H1 (cell line): ENCODE data around the gene SNRPB. TPM values are rescaled to one million over a fixed set of nuclear protein-coding genes. Genes with fewer than 3 reads are reported as not detected.

Source experiments
- CTCF ChIA-PET: fragments of 300-600 bp; sonication (Branson Sonifier 250); formaldehyde crosslinking; loops from one replicate; lab custom pipeline; 2021; ENCODE audit not compliant: partially characterized antibody; lab: Charles Lee
- POLR2A ChIA-PET: fragments of 300-600 bp; sonication (Branson Sonifier 250); formaldehyde crosslinking; loops from one replicate; lab custom pipeline; 2021; ENCODE audit warnings: inconsistent platforms; ENCODE audit not compliant: partially characterized antibody; lab: Charles Lee
- DNase-seq, 2 experiments: peaks; one replicate each; pipeline versions ENCODE4 v3.0.0 to v3.0.0-alpha.2; 2010 to 2022; ENCODE audit warnings: low spot score in 2 of 2, low read depth in 1 of 2, mixed read lengths in 1 of 2
- FAIRE-seq: peaks from 2 replicates; lab custom pipeline; 2011; peaks lifted over from hg19 to GRCh38; lab: Jason Lieb, UNC
- H2AFZ ChIP-seq: 2 replicates; pipeline ENCODE4 v1.8.1; 2012; ENCODE audit warnings: low read length, inconsistent platforms
- H2AK5ac ChIP-seq: 2 replicates; pipeline ENCODE4 v1.6.1; 2013; ENCODE audit warnings: low read depth, low read length
- H2BK120ac ChIP-seq: replicated peaks from 2 replicates; pipeline ENCODE3; 2013; ENCODE audit warnings: low read depth, low read length, inconsistent platforms
- H2BK12ac ChIP-seq: 2 replicates; pipeline ENCODE4 v1.6.1; 2013; ENCODE audit warnings: low read depth, low read length
- H2BK15ac ChIP-seq: 2 replicates; pipeline ENCODE4 v1.6.1; 2013; ENCODE audit warnings: low read length
- H2BK20ac ChIP-seq: 2 replicates; pipeline ENCODE4 v1.6.1; 2013; ENCODE audit warnings: low read length
- H2BK5ac ChIP-seq: 2 replicates; pipeline ENCODE4 v1.6.1; 2013; ENCODE audit warnings: low read depth, low read length
- H3K14ac ChIP-seq: 2 replicates; pipeline ENCODE4 v1.6.1; 2013; ENCODE audit warnings: inconsistent platforms; ENCODE audit not compliant: insufficient read length
- H3K18ac ChIP-seq: 2 replicates; pipeline ENCODE4 v1.6.1; 2013; ENCODE audit warnings: low read length; ENCODE audit errors: extremely low read depth
- H3K23ac ChIP-seq: 2 replicates; pipeline ENCODE4 v1.6.1; 2013; ENCODE audit warnings: inconsistent platforms; ENCODE audit not compliant: insufficient read length
- H3K23me2 ChIP-seq: 2 replicates; pipeline ENCODE4 v1.6.1; 2013; ENCODE audit warnings: low read depth, low read length
- H3K27ac ChIP-seq: 2 replicates; pipeline ENCODE4 v1.6.1; 2011; ENCODE audit warnings: low read depth, low read length, inconsistent platforms
- H3K27me3 ChIP-seq, 4 experiments: replicated peaks in 1 of 4; 1 replicate in 1 of 4; 2 replicates in 3 of 4; pipeline versions ENCODE4 v1.6.1 to v1.8.1; 2011 to 2013; ENCODE audit warnings: low read length in 3 of 4, mild to moderate bottlenecking in 3 of 4, inconsistent platforms in 2 of 4, mixed read lengths in 2 of 4, moderate library complexity in 1 of 4; ENCODE audit not compliant: control insufficient read depth in 3 of 4, insufficient read depth in 3 of 4; ENCODE audit errors: extremely low read depth in 1 of 4
- H3K36me3 ChIP-seq, 4 experiments: 2 replicates each; pipeline versions ENCODE4 v1.6.1 to v1.8.1; 2011 to 2013; ENCODE audit warnings: mild to moderate bottlenecking in 4 of 4, low read length in 3 of 4, moderate library complexity in 2 of 4, control low read depth in 1 of 4, inconsistent platforms in 1 of 4; ENCODE audit not compliant: insufficient read depth in 4 of 4, control insufficient read depth in 2 of 4
- H3K4ac ChIP-seq: replicated peaks from 2 replicates; pipeline ENCODE3; 2013; ENCODE audit warnings: low read length, low read depth, mixed read lengths, inconsistent platforms; ENCODE audit not compliant: insufficient read length
- H3K4me1 ChIP-seq, 4 experiments: replicated peaks in 1 of 4; 1 replicate in 1 of 4; 2 replicates in 3 of 4; pipeline versions ENCODE4 v1.6.1 to v1.8.1; 2011 to 2013; ENCODE audit warnings: low read length in 3 of 4, inconsistent platforms in 2 of 4, mixed read lengths in 1 of 4; ENCODE audit not compliant: insufficient read depth in 4 of 4, control insufficient read depth in 3 of 4
- H3K4me2 ChIP-seq, 2 experiments: 2 replicates each; pipeline versions ENCODE4 v1.6.1 to v1.8.1; 2011 to 2013; ENCODE audit warnings: low read depth in 2 of 2, low read length in 2 of 2, control low read depth in 1 of 2, inconsistent platforms in 1 of 2, mild to moderate bottlenecking in 1 of 2; ENCODE audit not compliant: insufficient read depth in 1 of 2
- H3K4me3 ChIP-seq, 4 experiments: fragments of 200-600, 300-600 bp in 1 of 4; sonication (generic), shearing (Covaris generic), sonication (Bioruptor Twin) in 1 of 4; 2 replicates each; pipeline versions ENCODE4 v1.5.1 to v1.8.1; 2011 to 2016; ENCODE audit warnings: low read length in 4 of 4, low read depth in 3 of 4, control low read depth in 2 of 4, inconsistent platforms in 2 of 4, mild to moderate bottlenecking in 2 of 4, mixed read lengths in 1 of 4, moderate library complexity in 1 of 4; ENCODE audit not compliant: insufficient read depth in 2 of 4; ENCODE audit errors: extremely low read depth in 1 of 4
- H3K56ac ChIP-seq: replicated peaks from 2 replicates; pipeline ENCODE3; 2013; ENCODE audit warnings: low read depth, mild to moderate bottlenecking, mixed read lengths, low read length, inconsistent platforms; ENCODE audit not compliant: insufficient read length
- H3K79me1 ChIP-seq: 2 replicates; pipeline ENCODE4 v1.6.1; 2013; ENCODE audit warnings: low read depth, low read length, control low read depth
- H3K79me2 ChIP-seq, 2 experiments: 2 replicates each; pipeline versions ENCODE4 v1.6.1 to v1.8.1; 2012 to 2013; ENCODE audit warnings: low read length in 2 of 2, mild to moderate bottlenecking in 2 of 2, inconsistent platforms in 1 of 2; ENCODE audit not compliant: insufficient read depth in 2 of 2, control insufficient read depth in 1 of 2
- H3K9ac ChIP-seq, 4 experiments: replicated peaks in 1 of 4; 1 replicate in 1 of 4; 2 replicates in 3 of 4; pipeline versions ENCODE4 v1.6.1 to v1.8.1; 2011 to 2013; ENCODE audit warnings: low read depth in 3 of 4, low read length in 3 of 4, control low read depth in 2 of 4, mild to moderate bottlenecking in 2 of 4, moderate library complexity in 2 of 4, inconsistent platforms in 1 of 4; ENCODE audit errors: extremely low read depth in 1 of 4
- H3K9me3 ChIP-seq, 2 experiments: 2 replicates each; pipeline versions ENCODE4 v1.6.1 to v1.8.1; 2012 to 2013; ENCODE audit warnings: mild to moderate bottlenecking in 2 of 2, moderate library complexity in 2 of 2, control low read depth in 1 of 2, inconsistent platforms in 1 of 2, low read depth in 1 of 2, low read length in 1 of 2, mixed read lengths in 1 of 2; ENCODE audit not compliant: insufficient read depth in 2 of 2
- H4K20me1 ChIP-seq, 2 experiments: replicated peaks in 1 of 2; 2 replicates each; pipeline versions ENCODE3 to v1.8.1; 2011 to 2013; ENCODE audit warnings: inconsistent platforms in 2 of 2, low read length in 2 of 2, mild to moderate bottlenecking in 1 of 2; ENCODE audit not compliant: insufficient read depth in 2 of 2, control insufficient read depth in 1 of 2
- H4K5ac ChIP-seq: 2 replicates; pipeline ENCODE4 v1.6.1; 2013; ENCODE audit warnings: low read length, low read depth, mixed read lengths, inconsistent platforms; ENCODE audit not compliant: insufficient read length
- H4K8ac ChIP-seq: 2 replicates; pipeline ENCODE4 v1.8.0; 2013; ENCODE audit warnings: mild to moderate bottlenecking, moderate library complexity, low read length, inconsistent platforms; ENCODE audit not compliant: insufficient read depth; ENCODE audit errors: extremely low read depth
- H4K91ac ChIP-seq: replicated peaks from 2 replicates; pipeline ENCODE3; 2013; ENCODE audit warnings: low read length, mixed read lengths, inconsistent platforms; ENCODE audit not compliant: insufficient read length
- BCL11A ChIP-seq, 2 experiments: IDR thresholded peaks; one replicate each; pipeline ENCODE4 v1.6.1; 2011; ENCODE audit warnings: low read depth in 2 of 2, low read length in 2 of 2, mild to moderate bottlenecking in 2 of 2
- CHD1 ChIP-seq: IDR thresholded peaks from 2 replicates; pipeline ENCODE4 v1.6.1; 2012; ENCODE audit warnings: low read depth, low read length, improper control_type of control experiment
- CHD2 ChIP-seq: IDR thresholded peaks from 2 replicates; pipeline ENCODE4 v1.6.1; 2012; ENCODE audit warnings: low read length, improper control_type of control experiment
- FOSL1 ChIP-seq: IDR thresholded peaks from 2 replicates; pipeline ENCODE4 v1.6.1; 2011; ENCODE audit warnings: mild to moderate bottlenecking, low read depth, low read length, moderate library complexity; ENCODE audit not compliant: insufficient read depth
- KDM1A ChIP-seq: fragments of 200-600, 300-600 bp; sonication (generic); IDR thresholded peaks from 2 replicates; pipeline ENCODE4 v1.7.1; 2016; ENCODE audit warnings: mild to moderate bottlenecking, low read length, borderline replicate concordance
- MAX ChIP-seq: IDR thresholded peaks from 2 replicates; pipeline ENCODE4 v1.6.1; 2012; ENCODE audit warnings: inconsistent platforms
- SAP30 ChIP-seq: fragments of 300-600 bp; sonication (generic); IDR thresholded peaks from 2 replicates; pipeline ENCODE4 v1.7.1; 2012; ENCODE audit warnings: low read length, moderate library complexity, mild to moderate bottlenecking, inconsistent platforms; ENCODE audit not compliant: insufficient read depth, insufficient replicate concordance
- SUZ12 ChIP-seq: fragments of 200-600 bp; sonication (generic); IDR thresholded peaks from 2 replicates; pipeline ENCODE4 v1.6.1; 2012; ENCODE audit warnings: mild to moderate bottlenecking, inconsistent platforms, low read length, moderate library complexity, mixed read lengths
- TAF1 ChIP-seq: IDR thresholded peaks from 2 replicates; pipeline ENCODE4 v1.6.1; 2011; ENCODE audit warnings: mild to moderate bottlenecking, low read depth, low read length
- USF2 ChIP-seq: IDR thresholded peaks from 2 replicates; pipeline ENCODE4 v1.6.1; 2011; ENCODE audit warnings: low read length, improper control_type of control experiment
- WGBS, 2 experiments: shearing (Covaris generic) in 1 of 2; methylation state at CpG; one replicate each; pipeline versions ENCODE4 v1.1.6 to v1.1.7; 2013 to 2015; ENCODE audit warnings: low lambda C conversion rate in 2 of 2, mixed read lengths in 2 of 2, inconsistent platforms in 1 of 2, low coverage in 1 of 2, missing lambda C conversion rate in 1 of 2; ENCODE audit not compliant: insufficient replicate concordance in 2 of 2, insufficient coverage in 1 of 2, insufficient read length in 1 of 2; ENCODE audit errors: extremely low coverage in 1 of 2, missing lambda C conversion rate in 1 of 2; 5-methylcytosine and 5-hydroxymethylcytosine counted together
- polyA plus RNA-seq, 7 experiments: library from polyadenylated mRNA; depleted of rRNA in 3 of 7; stranded (reverse) in 5 of 7; unstranded in 2 of 7; fragments of >200 nt in 5 of 7; fragments of 200-250 nt in 2 of 7; gene quantifications; 1 replicate in 5 of 7; 2 replicates in 1 of 7; 4 replicates in 1 of 7; pipeline versions ENCODE4 v1.2.1 to v1.2.3, GENCODE V29; 2011 to 2013; ENCODE audit warnings: missing spikeins in 2 of 7, mixed read lengths in 2 of 7
- total RNA-seq: library from RNA; stranded (reverse); fragmentation: NEBNext Ultra II Directional; extraction: Animal tissue kit (Norgen Biotek cat#: 25700); gene quantifications from 2 replicates; pipeline ENCODE4 v1.2.1, GENCODE V29; 2021

SNRPB gene
- total and polyA plus RNA-seq, 2 of the 8 experiments (the other 6 are each of a cell fraction or from before 2014, with no cell fraction given) = 507 to 589 TPM

GRCh38 chr20:2430538-2430937, 40.1 kb downstream of the SNRPB start:
- Histone ChIP-seq H2BK120ac (no peak overlapping the region), H3K23me2 (no peaks in the 10 kb centered on the region), H3K9me3 (no peaks in the 10 kb centered on the region), H2BK15ac (no peak overlapping the region; the same call in 1 of the 2 replicates), H3K4me3 (no peak overlapping the region), H2BK5ac (no peak overlapping the region), H2AFZ (no peak overlapping the region), H4K91ac (no peak overlapping the region), H3K4ac (no peak overlapping the region), H2BK20ac (no peak overlapping the region), H3K23ac (no peak overlapping the region), H3K4me2 (no peak overlapping the region), H4K8ac (peak overlapping the region; percentile 85; the same call in 1 of the 2 replicates), H3K79me2 (no peaks in the 10 kb centered on the region), H3K14ac (no peak overlapping the region), H2BK12ac (no peak overlapping the region), H3K18ac (no peak overlapping the region), H3K56ac (no peak overlapping the region), H3K4me1 (no peaks in the 10 kb centered on the region), H3K27me3 (no peaks in the 10 kb centered on the region), H2AK5ac (no peak overlapping the region), H4K20me1 (peaks cover 0 to 1% of the 10 kb centered on the region in 2 experiments), H3K36me3 (no peaks in the 10 kb centered on the region), H3K27ac (no peak overlapping the region), H3K79me1 (no peaks in the 10 kb centered on the region), H4K5ac (no peak overlapping the region), H3K9ac (no peak overlapping the region)
- CTCF ChIA-PET = interaction anchor here (0.8 to 1.9 kb wide), 5 partner anchors 10 to 82 kb away, joined by 4 to 8 read pairs (median 6); no protein-coding TSS in a partner anchor
- no peak for FAIRE-seq
- 87% methylated on average over 4 of the region's 4 CpGs; no CpG with 5 or more reads in 1 of the 2 experiments for WGBS, 2 experiments
- no peak for DNase-seq
- POLR2A ChIA-PET = no interaction called here
- TF ChIP-seq TAF1 = no peak
- TF ChIP-seq CHD1 = no peak
- TF ChIP-seq FOSL1 = no peak
- TF ChIP-seq BCL11A (IDR thresholded peaks at IDR 0.05; ENCODE audit: low read depth in 2 of 2, low read length in 2 of 2) = no peak
- no peak for TF ChIP-seq MAX
- no peak for TF ChIP-seq SAP30
- no peak for TF ChIP-seq CHD2
- no peak for TF ChIP-seq SUZ12
- TF ChIP-seq KDM1A = no peak
- no peak for TF ChIP-seq USF2
